AG09309 (cell line): ENCODE data around the gene STUM.

Experiments used
- DNase-seq: peaks from one replicate; pipeline ENCODE4 v3.0.0-alpha.2; 2010; ENCODE audit warnings: low read depth
- H3K4me3 ChIP-seq: 2 replicates; pipeline ENCODE4 v1.5.1; 2011; ENCODE audit warnings: mild to moderate bottlenecking, low read depth, low read length, moderate library complexity; ENCODE audit not compliant: control insufficient read depth
- TF ChIP-seq, protein P1 (sequence below): IDR thresholded peaks from 2 replicates; pipeline ENCODE4 v1.5.1; 2011; ENCODE audit warnings: mild to moderate bottlenecking, low read depth, low read length, inconsistent platforms; ENCODE audit not compliant: insufficient read depth, control insufficient read depth; ENCODE audit errors: missing control alignments

The STUM gene

DNA sequence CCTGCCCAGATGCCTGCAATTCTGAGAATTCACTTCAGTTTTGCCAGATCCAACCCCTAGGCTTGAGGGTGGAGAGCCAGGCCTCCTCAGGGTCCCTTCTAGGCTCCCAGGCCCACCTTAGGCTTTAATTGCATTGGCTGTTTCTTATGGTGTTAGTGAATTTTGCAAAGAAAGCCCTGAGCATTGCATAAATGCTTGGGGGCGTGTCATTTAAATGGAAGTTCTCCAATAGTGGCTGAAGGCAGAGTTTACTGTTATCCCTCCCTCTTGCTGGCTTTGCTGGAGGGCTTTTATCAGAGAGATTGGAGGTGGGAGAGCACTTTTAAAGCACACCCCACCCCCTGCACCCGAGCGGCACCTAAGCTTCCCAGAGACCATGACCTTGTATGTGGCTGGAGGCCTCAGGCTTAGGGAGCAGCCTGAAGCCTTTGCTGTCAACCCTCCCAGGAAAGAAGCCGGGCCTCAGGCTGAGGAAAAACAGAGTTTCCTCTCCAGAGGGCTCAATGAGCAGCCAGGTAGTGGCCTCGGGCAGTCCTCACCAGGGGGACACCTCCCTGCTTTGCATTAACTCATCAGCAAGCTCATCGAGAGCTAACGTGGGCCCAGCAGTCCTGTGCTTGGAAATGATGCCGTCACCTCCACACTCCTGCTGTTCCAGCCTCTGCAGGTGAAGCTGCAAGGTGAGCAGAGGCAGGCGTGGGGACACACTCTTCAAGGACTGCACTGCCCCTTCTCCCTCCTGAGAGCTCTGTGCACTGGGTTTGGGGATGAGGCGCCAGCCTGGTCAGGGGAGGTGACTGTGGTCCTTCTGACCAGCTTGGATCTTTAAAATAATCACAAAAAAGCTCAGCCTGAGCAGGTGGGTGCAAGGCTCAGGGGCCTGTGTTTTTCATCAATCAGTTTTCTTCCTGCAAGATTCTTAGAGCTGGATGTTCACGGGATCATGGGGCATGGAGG, 58.0 kb downstream of the STUM start:
- no peak for DNase-seq
- H3K4me3 ChIP-seq = no peak overlapping the region
- TF ChIP-seq, protein P1, sequence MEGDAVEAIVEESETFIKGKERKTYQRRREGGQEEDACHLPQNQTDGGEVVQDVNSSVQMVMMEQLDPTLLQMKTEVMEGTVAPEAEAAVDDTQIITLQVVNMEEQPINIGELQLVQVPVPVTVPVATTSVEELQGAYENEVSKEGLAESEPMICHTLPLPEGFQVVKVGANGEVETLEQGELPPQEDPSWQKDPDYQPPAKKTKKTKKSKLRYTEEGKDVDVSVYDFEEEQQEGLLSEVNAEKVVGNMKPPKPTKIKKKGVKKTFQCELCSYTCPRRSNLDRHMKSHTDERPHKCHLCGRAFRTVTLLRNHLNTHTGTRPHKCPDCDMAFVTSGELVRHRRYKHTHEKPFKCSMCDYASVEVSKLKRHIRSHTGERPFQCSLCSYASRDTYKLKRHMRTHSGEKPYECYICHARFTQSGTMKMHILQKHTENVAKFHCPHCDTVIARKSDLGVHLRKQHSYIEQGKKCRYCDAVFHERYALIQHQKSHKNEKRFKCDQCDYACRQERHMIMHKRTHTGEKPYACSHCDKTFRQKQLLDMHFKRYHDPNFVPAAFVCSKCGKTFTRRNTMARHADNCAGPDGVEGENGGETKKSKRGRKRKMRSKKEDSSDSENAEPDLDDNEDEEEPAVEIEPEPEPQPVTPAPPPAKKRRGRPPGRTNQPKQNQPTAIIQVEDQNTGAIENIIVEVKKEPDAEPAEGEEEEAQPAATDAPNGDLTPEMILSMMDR = no peak

DNA sequence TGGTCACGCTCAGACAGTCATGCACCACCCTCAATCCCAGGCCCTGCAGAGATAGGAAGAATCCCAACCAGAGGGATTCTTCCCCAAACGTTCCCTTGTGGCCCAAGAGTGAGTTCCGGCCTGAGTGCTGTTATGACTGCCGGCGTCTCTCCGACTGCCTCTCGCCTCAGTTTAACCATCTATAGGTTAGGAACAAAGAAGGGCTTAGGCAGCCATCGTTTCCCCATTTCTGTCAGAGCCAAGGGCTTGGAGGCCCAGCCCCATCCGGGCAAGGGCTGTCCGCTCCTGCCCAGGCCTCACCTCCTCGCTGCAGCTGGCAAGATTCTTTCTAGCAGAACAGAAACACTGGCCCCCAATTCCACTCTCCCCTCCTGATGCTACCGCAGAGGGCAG, 58.7 kb downstream of the STUM start:
- no peak overlapping the region for H3K4me3 ChIP-seq
- DNase-seq = no peak
- TF ChIP-seq, protein P1 = no peak

- no peak for DNase-seq
- no peak overlapping the region for H3K4me3 ChIP-seq
- TF ChIP-seq, protein P1 = no peak
Measured at GRCh38 chr1:226607821-226608220, 59.3 kb downstream of the STUM start.

- no peak for DNase-seq
- TF ChIP-seq, protein P1 = peak; percentile 84
- no peak overlapping the region for H3K4me3 ChIP-seq
Measured at GRCh38 chr1:226608699-226609505, 60.3 kb downstream of the STUM start.

GRCh38 chr1:226609836-226610455, 61.4 kb downstream of the STUM start:
- TF ChIP-seq, protein P1 = no peak
- DNase-seq = no peak
- H3K4me3 ChIP-seq = no peak overlapping the region

- TF ChIP-seq, protein P1 = no peak
- DNase-seq = no peak
Measured at GRCh38 chr1:226610671-226611070, 62.1 kb downstream of the STUM start.

More at GRCh38 chr1:226610671-226611070, 62.1 kb downstream of the STUM start:
- no peak overlapping the region for H3K4me3 ChIP-seq
